Stimulated activated CD4-positive, alpha-beta T cell treated with anti-CD3 and anti-CD28 coated beads, Interleukin-4, amount 100 ng/mL, for 4 hours (primary cell): Measurements from ENCODE around the gene GLRA2.
A peak's percentile ranks its signal among the peaks of the same experiment; 100 is the strongest.

ENCODE experiments used
- DNase-seq, 2 experiments: peaks; one replicate each; pipeline ENCODE4 v3.0.0-alpha.2; 2020

GLRA2 gene

DNA sequence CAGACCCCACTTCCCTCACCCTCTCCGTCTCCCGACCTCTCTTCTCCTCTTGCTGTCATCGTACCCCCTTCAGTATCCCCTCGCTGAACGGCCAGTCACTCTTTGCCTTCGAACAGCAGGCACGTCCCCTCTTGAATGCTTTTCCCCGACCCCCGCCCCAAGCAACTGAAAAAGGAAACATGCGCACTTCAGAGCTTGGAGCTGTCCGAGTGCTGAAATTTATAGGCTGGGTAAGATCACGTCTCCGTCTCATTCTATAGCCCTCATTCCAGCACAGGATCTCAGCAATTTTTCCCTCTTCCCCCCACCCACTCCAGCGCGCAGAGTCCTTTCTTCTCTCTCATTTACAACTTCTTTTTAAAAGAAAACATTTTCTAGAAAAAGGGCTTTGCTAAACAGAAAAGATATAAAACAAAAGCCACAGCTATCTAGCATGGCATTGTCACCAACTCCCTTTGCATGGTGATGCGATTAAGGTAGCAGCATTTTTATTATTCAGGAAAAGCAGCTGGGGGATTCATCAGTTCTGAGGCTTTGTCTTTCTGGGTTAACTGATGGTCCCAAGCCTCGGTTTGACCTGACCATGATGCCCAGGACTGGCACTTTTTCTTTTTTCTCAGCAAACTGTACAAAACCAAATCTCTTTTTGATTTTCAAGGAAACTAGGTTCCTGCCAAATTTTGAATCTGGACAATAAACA, at the start of gene GLRA2:
GLRA2 (plus strand) TSS at position 247 of the 700 bp plus-strand sequence. CDS start 522 bp downstream, outside the sequence.
- DNase-seq, result no peak

DNA sequence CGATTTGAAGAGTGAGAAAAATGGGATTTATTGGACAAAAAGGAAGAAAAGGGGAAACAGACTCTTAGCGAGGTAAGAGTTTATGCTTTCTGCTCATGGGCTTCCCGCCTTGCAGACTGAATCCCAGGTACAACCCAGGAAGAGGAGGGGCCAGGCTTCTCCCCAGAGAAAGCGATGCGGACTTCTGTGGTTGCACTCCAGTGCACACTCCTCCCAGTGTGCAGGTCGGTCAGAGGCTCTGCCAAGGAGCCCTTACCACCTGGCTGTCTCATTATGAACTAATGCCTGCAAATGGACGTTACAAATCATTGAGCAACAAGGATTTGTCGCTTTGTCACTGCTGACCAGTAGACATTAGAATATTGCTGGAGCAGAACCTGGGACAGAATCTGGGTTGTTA, 39.9 kb upstream of the GLRA2 start:
- DNase-seq, result no peak

DNA sequence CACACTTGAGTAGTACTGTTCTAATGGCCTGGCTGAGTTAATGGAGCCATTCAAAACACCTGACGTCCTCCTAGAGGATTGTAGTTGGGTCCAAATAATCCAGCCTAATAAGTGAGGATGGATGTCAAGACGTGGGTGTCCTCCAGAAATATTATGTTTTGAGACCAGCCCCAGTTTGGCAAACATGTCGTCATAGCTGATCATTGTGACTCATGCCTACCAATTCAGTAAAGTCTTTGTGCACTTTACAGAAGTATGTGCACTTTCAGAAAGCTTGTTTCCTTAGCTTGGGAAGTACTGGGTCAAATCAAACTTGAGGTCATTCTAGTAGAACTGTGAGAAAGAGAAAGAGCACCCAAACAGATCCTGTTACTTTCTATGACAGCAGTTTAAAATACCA, 37.6 kb upstream of the GLRA2 start:
- no peak for DNase-seq

DNA sequence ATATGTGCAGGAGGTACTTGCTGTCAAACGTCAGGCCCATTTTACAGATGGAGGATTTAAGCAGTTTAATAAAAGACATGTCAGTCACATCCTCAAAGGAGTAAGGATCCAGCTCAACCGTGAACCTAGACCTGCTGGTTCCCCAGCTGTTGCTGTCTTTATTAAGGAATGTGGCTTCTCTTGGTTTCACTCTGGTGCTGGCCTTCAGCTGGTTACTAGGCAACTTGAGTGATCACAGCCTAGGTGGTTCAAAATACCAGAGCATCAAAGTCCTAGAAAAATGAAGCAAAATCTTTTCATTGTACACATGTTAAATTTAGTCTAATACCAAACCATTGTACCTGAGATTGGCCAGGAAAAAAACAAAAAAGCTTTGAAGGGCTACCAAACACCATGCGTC, 32.7 kb upstream of the GLRA2 start:
- no peak for DNase-seq

DNA sequence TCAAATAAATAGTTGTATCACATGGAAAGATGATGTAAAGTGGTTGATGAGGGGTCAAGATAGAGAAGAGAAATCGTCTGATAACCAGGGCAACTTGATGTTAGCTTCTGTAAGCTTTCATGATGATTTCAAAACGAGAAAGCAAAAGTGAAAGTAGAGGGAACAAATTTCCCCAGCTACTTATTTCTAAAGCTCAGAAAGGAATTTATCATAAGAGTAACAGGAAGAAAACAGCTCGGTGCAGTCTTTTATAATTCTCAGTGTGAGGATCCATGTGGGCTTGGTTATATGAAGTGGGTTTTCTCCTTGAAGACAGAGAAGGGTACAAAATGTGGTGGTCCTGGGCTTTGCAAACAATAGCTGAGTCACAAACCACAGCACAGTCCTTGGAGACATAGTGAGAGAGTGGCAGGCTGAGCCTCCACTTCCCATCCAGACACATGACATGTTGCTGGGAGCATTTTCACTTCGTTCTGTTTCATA, 32.1 kb upstream of the GLRA2 start:
- peak in 1 of 2 experiments; percentile 1 for DNase-seq

DNA sequence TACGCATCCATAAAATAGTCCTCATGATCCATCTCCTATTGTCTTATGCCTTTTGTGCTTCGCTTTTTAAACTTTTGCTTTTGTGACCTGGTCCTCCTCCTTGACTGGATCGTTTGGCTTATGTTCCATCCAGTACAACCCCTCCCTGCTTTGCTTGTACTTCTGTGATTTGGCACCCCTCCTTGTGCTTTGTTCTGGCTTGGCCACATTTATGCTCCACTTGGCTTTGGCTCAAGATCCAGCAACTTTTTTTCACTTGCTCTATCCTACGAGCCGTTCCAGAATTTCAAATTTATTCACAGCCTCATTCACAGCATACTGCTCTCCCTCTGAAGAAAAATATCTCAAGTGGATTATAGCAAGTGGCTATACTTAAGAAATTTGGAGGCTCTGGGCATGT, 28.0 kb upstream of the GLRA2 start:
- DNase-seq, result no peak

DNA sequence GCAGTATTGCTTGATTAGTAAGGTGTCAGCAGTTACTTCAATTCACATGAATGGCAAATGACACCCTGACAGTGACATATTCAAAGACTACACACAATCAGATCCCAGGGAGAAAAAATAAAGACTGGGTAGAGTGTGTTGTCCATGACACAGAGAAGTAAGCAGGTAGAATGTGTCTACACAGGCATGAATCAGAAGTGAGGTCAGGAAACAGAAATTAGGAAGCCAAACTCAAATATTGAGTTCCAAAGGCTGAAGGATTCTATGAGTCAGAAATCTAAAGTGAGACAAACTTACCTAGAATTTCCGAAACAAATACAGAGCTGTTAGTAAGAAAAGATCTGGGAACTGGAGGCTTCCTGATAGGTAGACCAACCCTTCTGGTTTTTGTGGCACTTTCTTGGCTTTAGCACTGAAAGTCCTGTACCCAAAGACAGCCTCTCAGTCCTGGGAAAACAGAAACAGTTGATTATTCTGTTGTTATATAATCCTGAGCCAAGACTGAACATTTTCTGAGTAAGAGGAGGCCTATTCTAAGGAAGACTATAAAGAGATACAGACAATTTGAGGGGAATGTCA, 24.3 kb upstream of the GLRA2 start:
- no peak for DNase-seq

DNA sequence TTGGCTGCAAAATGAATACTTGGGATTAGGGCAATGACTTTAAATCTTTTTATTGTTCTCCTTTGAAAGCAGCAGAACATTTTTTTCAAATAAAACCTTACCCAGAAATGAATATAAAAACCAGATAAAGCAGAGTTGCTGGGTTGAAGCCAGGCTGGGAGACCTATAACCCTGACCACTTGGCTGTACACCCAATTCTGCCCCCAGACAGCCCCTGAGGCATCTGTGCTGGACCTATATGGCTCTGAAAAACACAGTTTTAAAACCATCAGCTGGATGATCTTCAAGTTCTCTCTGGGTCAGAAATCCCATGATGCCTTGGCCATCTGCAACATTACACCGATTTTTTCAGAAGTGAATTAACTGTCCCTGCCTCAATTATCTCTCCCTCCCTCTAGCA, 23.7 kb upstream of the GLRA2 start:
- no peak for DNase-seq

DNA sequence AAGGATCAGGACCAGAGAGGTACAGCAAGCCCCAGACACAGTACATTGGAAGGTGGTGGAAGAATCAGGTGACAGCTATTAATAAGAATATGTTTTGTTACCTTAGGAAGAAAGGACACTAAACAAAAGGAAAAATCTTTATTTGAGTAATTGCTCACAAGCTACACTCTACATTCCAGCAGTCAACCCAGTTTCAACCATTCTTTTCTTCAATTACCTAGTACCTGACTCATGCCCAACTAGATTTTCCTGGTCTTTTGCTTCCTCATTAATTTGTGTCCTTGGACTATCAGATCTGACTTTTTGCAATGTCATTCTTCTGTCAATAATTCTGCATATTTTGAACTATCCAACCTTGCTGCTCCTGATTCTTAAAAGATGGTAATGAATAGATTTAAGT, 22.5 kb upstream of the GLRA2 start:
- DNase-seq, result no peak

DNA sequence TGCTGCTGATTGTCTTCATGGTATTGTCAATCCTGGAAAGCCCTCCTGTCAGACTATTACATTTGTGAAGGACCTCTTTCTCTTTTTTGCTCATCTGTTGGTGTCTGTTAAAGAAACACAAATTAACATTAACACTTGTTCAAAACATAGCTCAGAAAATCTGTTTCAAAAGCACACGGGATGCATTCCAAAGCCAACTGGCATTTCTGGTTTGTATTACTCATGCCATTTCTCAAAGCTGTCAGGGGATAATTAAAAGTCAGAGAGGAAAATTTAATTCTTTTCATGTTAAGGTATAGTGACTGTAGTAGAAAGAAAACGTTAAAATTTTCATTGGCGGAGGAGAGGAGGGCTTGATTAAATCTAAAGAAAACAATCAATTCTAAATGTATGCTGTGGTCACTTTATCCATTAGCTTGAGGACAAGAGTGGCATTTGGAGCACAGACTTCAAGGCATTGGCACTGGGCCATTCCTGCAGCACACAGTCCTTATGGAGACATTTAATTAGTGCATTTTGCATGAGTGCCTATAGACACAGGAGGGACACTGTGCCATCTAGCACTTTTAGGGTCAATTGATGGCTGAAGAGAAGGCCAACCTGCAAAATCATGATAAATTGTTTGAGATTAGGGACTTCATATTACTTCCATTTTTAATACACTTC, 21.2 kb upstream of the GLRA2 start:
- DNase-seq, result no peak

DNA sequence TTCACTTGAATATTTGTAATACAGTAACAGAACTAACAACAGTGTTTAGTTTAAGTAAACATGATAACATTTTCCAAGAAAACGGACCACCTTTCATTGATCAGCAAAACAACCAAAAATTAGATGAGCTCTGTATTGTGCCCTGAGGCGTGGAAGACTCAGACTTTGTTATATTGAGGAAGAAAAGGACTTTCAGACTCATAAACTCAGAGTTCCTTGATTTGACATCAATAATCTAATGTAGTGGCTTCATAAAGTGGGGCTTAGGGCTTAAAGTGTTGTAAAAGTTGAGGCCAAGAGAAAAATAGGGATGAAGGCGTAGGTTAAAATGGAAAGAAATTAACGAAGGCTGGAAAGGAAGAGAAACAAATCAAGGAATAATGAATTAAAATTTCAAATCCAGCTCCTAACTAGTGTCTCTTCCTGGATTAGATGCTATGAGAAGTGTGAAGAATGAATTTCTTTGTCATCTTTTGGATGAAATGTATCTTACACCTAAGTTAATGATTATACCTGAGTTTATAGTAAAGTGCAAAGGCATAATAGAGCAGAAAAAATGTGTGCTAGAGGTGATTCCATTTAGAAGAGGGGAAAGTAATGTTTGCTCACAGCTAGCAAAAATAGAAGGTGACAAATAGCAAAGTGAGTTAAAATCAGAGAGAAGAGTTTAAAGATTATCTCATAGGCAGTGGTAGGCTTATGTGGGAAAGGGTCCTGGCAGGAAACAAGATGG, 19.8 kb upstream of the GLRA2 start:
- DNase-seq, result no peak

DNA sequence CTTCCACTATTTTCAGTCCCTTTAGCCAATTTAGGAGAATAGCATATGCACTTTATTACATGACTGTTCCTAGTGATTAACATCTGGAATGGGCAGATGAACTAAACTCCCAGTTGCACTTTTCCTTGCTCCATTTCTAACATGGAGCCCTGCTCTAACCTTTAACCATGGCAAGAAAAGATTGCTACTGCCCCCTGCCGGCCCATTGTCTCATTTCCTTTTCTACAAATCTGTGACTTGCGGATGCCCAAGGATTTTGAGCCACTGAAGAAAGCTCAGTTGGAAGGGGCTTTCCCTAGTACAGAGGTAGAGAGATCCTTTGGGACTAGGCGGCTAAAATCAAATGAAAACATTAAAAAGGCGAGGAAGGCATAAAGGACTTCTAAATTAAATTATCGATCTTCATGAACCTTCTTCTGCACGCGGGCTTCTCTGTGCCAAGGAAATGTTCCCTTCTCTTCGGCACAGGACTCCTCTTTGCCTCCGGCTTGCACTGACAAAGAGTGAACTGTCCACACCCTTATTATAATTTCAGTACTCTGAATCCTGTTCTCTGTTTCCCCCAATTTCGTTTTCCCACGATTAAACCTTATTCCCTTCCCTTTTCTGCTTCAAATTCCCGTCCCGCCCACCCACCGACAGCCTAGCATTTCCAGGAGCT, 577 bp upstream of the GLRA2 start:
- DNase-seq, result peak; percentile 1 to 33

DNA sequence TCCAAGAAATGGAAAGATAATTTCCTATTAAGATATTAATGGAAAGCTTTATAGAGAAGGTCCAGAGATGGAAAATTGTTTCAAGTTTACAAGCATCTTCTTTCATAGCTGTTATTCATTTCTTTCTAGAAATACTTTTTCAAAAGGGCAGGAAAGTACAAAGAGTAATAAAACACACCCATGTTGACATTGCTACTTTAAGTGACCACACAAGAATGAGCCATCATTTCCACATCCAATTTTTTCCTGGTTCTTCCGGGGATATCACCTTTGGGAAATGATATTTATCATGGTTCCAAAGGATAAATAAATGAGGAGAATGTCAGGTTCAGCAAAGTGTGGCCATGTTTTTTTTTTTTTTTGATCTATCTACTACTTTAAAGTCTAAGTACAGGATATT, 4.5 kb downstream of the GLRA2 start:
- no peak for DNase-seq

DNA sequence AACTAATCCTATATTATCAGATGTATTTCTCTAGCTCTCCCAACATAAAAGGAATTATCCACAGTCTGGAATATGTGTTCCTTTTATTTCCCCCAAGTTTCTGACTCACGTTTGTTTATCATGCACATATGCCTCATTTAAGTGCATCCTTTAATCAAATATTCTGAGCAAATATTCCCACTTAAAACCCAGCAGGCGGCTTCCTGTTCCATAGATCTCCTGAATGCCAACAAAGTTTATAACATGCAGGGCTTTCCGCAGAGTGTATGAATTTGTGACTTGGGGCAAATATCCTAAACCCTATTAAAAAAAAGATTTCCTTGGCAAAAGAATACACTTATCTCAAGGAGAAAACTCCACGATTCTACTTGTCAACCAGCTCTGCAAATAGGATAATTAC, 16.9 kb downstream of the GLRA2 start:
- no peak for DNase-seq

DNA sequence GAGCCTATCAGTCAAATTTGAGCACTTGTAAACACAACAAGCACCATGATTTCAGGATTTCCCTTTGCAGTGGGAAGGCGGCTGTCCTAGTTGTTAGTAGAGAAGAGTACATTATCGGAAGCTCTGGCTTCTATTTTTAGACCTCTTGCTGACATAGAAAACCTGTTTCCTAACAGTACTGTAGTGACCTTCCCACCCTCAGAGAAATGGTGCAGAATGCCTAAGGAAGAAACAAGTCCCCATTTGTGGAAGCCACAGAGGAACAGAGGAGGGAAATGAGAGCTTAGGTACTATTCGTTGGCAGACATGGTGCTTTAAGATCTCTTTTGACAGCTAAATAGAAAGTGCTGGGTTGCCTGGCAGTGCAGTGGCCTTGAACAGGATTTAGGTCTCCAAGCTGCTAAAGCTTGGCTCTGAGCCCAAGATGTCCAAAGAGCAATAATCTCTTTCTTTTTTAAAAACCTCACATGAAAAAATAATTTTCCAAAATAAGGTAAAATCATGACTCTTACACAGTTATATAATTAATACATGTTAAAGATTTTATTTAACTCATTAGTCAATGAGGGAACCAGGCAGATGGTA, 24.9 kb downstream of the GLRA2 start:
- no peak for DNase-seq

DNA sequence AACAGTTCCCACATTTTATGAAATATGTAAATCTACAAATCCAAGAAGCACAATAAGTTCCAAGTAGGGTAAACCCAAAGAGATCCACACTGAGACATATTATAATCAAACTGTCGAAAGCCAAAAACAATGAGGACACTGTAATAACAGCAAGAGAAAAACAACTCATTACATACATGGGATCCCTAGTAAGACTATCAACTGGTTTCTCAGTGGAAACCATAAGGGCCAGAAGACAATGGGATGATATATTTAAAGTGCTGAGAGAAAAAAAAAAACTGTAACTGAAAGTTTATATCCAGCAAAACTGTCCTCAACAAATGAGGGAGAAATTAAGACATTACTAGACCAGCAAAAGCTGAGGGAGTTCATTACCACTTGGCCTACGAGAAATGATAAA, 34.7 kb downstream of the GLRA2 start:
- no peak for DNase-seq

DNA sequence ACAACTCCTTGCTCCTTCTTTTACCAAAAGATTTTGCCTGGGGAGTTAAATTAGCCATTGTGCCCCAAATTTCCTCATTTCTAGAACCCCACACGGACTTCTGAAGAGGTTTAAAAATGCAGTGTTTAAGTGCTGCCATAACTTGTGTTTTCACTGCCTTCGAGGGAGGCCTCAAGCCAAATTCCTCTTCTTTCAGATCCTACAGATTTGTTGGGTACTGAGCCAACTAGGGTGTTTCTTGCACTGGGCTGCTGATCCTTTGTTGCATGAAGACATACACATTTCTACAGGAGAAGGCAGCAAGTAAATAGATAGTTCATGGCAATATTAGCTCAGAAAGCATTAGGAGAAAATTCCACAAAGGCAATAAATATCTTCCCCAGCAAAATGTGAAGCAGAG, 43.8 kb downstream of the GLRA2 start:
- no peak for DNase-seq

DNA sequence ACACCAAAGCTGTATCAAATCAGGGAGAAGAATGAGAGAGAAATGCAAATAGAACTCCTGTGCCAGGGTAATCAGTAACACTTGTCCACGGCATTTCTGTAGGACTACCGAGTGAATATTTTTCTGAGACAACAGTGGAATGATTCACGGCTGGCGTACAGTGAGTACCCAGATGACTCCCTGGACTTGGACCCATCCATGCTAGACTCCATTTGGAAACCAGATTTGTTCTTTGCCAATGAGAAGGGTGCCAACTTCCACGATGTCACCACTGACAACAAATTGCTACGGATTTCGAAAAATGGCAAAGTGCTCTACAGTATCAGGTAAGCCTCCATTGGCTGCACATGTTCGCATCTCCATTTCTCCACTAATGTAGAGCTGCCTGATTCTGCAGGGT, 51.7 kb downstream of the GLRA2 start:
- no peak for DNase-seq

DNA sequence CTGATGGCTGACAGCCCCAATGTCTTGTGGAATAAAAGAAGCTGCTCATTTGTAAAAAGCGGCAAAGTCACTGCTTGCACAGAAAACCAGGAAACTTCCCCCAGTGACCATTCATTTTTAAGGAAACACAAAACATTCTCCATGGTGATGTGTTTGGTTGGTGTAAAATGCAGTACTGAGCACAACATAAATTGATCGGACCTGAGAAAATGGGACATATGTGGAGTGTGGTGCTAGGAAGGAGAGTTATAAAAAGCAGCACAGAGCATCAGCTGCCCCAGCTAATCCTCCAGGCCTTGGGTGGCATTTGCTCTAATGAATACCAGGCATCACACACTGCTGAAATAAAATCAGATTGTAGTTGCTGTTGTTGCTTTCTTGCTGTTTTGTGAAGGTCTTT, 55.2 kb downstream of the GLRA2 start:
- DNase-seq, result no peak

DNA sequence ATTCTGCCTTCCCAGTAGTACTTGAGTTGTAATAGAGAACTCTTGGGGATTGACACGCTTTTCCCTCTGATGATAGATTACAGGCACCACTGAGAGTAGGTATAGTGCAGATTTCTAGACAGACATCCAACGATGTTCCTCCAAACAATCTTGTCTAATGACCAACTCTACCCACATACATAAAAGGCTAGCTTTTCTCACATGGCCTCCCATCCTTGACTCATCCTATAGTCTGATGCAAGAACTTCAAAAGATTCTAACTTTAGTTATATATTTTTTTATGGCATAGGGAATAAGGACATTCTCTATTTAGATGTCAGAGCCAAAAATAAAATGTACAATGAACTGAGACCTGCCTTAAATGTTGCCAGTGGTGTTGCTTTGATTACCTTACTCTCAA, 60.9 kb downstream of the GLRA2 start:
- no peak for DNase-seq

DNA sequence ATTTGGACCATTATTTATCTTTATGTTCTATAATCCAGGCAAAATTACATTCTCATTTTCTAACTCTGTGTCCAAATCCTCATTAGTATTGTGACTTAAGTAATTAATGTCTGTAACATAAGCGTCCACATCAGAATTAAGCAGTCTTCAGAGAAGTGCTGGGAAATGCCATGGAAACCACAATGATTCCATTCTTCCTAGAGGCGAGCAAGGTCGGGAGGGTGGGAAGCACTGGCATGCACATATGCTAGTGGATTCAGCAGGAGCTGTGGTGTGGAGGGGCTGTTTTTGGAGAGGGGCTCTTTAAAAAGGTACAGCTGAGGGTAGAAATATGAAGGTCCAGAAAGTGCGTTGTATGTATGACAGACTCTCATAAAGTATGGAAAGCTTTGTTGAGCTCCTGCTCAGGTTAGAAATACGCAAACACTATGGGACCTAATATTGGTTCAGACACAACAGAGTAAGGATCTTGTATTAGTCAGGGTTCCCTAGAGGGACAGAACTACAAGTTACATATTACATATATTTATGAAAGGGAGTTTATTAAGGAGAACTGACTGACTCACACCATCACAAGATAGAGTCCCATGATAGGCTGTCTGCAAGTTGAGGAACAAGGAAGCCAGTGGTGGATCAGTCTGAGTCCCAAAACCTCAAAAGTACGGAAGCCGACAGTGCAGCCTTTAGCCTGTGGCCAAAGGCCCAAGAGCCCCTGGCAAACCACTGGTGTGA, 61.5 kb downstream of the GLRA2 start:
- no peak for DNase-seq

DNA sequence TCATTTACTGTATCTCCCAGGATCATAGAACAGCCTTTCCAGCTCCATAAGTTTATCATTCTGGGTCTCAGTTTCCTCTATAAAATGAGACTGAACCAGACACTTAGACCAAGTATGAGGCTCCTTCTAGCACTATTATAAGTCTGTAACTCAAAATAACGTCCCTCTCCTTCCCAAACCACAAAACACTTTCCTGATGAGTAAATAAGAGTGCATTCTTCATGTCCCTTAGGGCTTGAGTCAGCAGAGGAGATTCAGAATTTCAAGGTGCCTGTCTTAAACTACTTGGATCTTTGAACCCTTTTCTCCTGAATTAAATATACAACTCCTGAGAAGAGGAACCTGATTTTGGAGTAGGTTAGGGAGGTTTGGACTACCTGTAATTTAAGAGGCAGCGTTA, 62.6 kb downstream of the GLRA2 start:
- no peak for DNase-seq
